Measurements from ENCODE around the gene TRIM71. TPM values are rescaled to one million over a fixed set of nuclear protein-coding genes. Genes with fewer than 3 reads are reported as not detected.

Gene TRIM71
- total and polyA plus RNA-seq, 8 donors: under 0.01 to 2.8 (median 0.12) TPM; not detected in 3

- TF ChIP-seq, protein P1, sequence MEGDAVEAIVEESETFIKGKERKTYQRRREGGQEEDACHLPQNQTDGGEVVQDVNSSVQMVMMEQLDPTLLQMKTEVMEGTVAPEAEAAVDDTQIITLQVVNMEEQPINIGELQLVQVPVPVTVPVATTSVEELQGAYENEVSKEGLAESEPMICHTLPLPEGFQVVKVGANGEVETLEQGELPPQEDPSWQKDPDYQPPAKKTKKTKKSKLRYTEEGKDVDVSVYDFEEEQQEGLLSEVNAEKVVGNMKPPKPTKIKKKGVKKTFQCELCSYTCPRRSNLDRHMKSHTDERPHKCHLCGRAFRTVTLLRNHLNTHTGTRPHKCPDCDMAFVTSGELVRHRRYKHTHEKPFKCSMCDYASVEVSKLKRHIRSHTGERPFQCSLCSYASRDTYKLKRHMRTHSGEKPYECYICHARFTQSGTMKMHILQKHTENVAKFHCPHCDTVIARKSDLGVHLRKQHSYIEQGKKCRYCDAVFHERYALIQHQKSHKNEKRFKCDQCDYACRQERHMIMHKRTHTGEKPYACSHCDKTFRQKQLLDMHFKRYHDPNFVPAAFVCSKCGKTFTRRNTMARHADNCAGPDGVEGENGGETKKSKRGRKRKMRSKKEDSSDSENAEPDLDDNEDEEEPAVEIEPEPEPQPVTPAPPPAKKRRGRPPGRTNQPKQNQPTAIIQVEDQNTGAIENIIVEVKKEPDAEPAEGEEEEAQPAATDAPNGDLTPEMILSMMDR (IDR thresholded peaks at IDR 0.05): no peak
- TF ChIP-seq EP300 (IDR thresholded peaks at IDR 0.05) (no peak), POLR2AphosphoS5 (IDR thresholded peaks at IDR 0.05) (no peak), POLR2A (IDR thresholded peaks at IDR 0.05) (no peak)
- H3K9me3 ChIP-seq: no peaks in the 10 kb centered on the region
- no peak for DNase-seq
- H3K27ac ChIP-seq: no peak overlapping the region
- intact Hi-C loops (cut with DNase I; ENCODE audit: low total_unique reads): no loop called here
- no peak overlapping the region for H3K4me3 ChIP-seq
- H3K36me3 ChIP-seq: no peaks in the 10 kb centered on the region
- H3K4me1 ChIP-seq: no peaks in the 10 kb centered on the region
- 54 to 67% (median 59%) methylated on average over 4 of the region's 4 CpGs for WGBS, 5 donors
- H3K27me3 ChIP-seq: no peaks in the 10 kb centered on the region
Measured at GRCh38 chr3:32848215-32848614, 30.4 kb downstream of the TRIM71 start.

DNA sequence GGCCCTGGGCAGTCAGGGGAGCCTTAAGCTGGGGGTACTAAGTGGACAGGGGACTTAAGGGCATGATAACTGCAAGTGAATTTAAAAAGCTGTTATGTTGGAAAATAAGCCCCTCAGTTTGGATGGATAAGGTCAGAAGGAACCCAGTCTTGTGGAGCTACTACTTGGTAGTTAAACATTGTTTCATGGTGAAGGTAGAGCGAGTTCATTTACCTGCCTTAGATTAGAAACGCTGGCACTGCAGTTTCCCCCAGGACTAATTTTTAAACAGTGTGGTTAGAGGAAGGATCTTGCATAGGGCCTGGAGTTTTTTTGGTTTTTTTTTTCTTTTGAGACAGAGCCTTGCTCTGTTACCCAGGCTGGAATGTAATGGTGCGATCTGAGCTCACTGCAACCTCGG is 31.2 kb downstream of the TRIM71 start:
- Histone ChIP-seq H3K4me3 (no peak overlapping the region), H3K9me3 (no peaks in the 10 kb centered on the region), H3K27ac (no peak overlapping the region), H3K36me3 (no peaks in the 10 kb centered on the region), H3K4me1 (no peaks in the 10 kb centered on the region), H3K27me3 (no peaks in the 10 kb centered on the region)
- WGBS, 5 donors: 78 to 85% (median 82%) methylated on average over 4 of the region's 4 CpGs
- DNase-seq: no peak
- TF ChIP-seq, protein P1 (IDR thresholded peaks at IDR 0.05): no peak
- no peak for TF ChIP-seq EP300 (IDR thresholded peaks at IDR 0.05)
- intact Hi-C loops (cut with DNase I; ENCODE audit: low total_unique reads): no loop called here

- H3K36me3 ChIP-seq: no peaks in the 10 kb centered on the region
- no peak overlapping the region for H3K27ac ChIP-seq
- no peak overlapping the region for H3K4me3 ChIP-seq
- H3K27me3 ChIP-seq: no peaks in the 10 kb centered on the region
- DNase-seq: no peak
- no peaks in the 10 kb centered on the region for H3K9me3 ChIP-seq
- H3K4me1 ChIP-seq: no peaks in the 10 kb centered on the region
- TF ChIP-seq POLR2AphosphoS5 (IDR thresholded peaks at IDR 0.05) (no peak), POLR2A (IDR thresholded peaks at IDR 0.05) (no peak), EP300 (IDR thresholded peaks at IDR 0.05) (no peak)
- TF ChIP-seq, protein P1 (IDR thresholded peaks at IDR 0.05): no peak
- intact Hi-C loops (cut with DNase I; ENCODE audit: low total_unique reads): no loop called here
- WGBS, 5 donors: 66 to 71% (median 69%) methylated on average over 3 of the region's 3 CpGs
Measured at GRCh38 chr3:32850226-32850625, 32.4 kb downstream of the TRIM71 start.

GRCh38 chr3:32850636-32851035 is 32.8 kb downstream of the TRIM71 start:
- DNase-seq: no peak
- H3K27ac ChIP-seq: no peak overlapping the region
- TF ChIP-seq EP300 (IDR thresholded peaks at IDR 0.05) (no peak), POLR2A (IDR thresholded peaks at IDR 0.05) (no peak), POLR2AphosphoS5 (IDR thresholded peaks at IDR 0.05) (no peak)
- TF ChIP-seq, protein P1 (IDR thresholded peaks at IDR 0.05): no peak
- H3K36me3 ChIP-seq: no peaks in the 10 kb centered on the region
- 77 to 89% (median 84%) methylated on average over 5 of the region's 5 CpGs for whole genome bisulfite sequencing, 5 donors
- H3K9me3 ChIP-seq: no peaks in the 10 kb centered on the region
- H3K4me3 ChIP-seq: no peak overlapping the region
- intact Hi-C loops (cut with DNase I; ENCODE audit: low total_unique reads): no loop called here
- H3K4me1 ChIP-seq: no peaks in the 10 kb centered on the region
- no peaks in the 10 kb centered on the region for H3K27me3 ChIP-seq
